NOMO-1 treated with dmso at 0.1 percent for 144 hours (cell line): ENCODE results near the gene PDILT.

Experiments used
- DNase-seq: peaks from one replicate; lab custom pipeline; 2025; ENCODE audit not compliant: unreplicated experiment; lab: John Stamatoyannopoulos, UW

Gene PDILT

GRCh38 chr16:20409398-20410120 is 5.0 kb upstream of the PDILT start, which contains the start of gene ACSM5:
TSS of gene ACSM5 (plus strand) at chr16:20409534. CDS start at chr16:20411485, 1,951 bp downstream.
- peak; percentile 7 for DNase-seq

- DNase-seq = no peak
These were observed 1.9 kb downstream of the PDILT start for GRCh38 chr16:20402651-20403050.

- DNase-seq = no peak
These were observed 3.0 kb downstream of the PDILT start for GRCh38 chr16:20401475-20402016.

GRCh38 chr16:20401066-20401465 is 3.5 kb downstream of the PDILT start:
- DNase-seq = no peak

- no peak for DNase-seq
These were observed 5.4 kb downstream of the PDILT start for GRCh38 chr16:20399185-20399584.

- DNase-seq = no peak
These were observed 5.9 kb downstream of the PDILT start for GRCh38 chr16:20398603-20399002.

GRCh38 chr16:20397468-20398074 is 7.0 kb downstream of the PDILT start:
- DNase-seq = no peak

GRCh38 chr16:20396846-20397467 is 7.6 kb downstream of the PDILT start:
- DNase-seq = no peak

- DNase-seq = no peak
These were observed 8.6 kb downstream of the PDILT start for GRCh38 chr16:20395946-20396345.

GRCh38 chr16:20393801-20394577 is 10.5 kb downstream of the PDILT start:
- DNase-seq = no peak

GRCh38 chr16:20391045-20391444 is 13.5 kb downstream of the PDILT start:
- DNase-seq = no peak

GRCh38 chr16:20388854-20389253 is 15.7 kb downstream of the PDILT start:
- DNase-seq = no peak

GRCh38 chr16:20387978-20388377 is 16.6 kb downstream of the PDILT start:
- DNase-seq = no peak

- peak; percentile 0 for DNase-seq
These were observed 18.4 kb downstream of the PDILT start for GRCh38 chr16:20385844-20386832.

GRCh38 chr16:20383106-20384029 is 21.2 kb downstream of the PDILT start:
- DNase-seq = peak; percentile 0

- no peak for DNase-seq
These were observed 22.2 kb downstream of the PDILT start for GRCh38 chr16:20382202-20382948.

- DNase-seq = no peak
These were observed 23.8 kb downstream of the PDILT start for GRCh38 chr16:20380782-20381181.

GRCh38 chr16:20377181-20377580 is 27.4 kb downstream of the PDILT start:
- DNase-seq = no peak
